GM19397 (cell line): ENCODE measurements around the gene DLG2.

Experiments
- ATAC-seq: cut with Tn5 transposase; IDR thresholded peaks from one replicate; pipeline ENCODE4 v1.9.1; 2021; ENCODE audit warnings: mild to moderate bottlenecking, moderate library complexity; ENCODE audit not compliant: unreplicated experiment

DLG2 gene

GRCh38 chr11:84193706-84194105, 1433.4 kb downstream of the DLG2 start:
- no peak for ATAC-seq

GRCh38 chr11:84188521-84188920, 1438.6 kb downstream of the DLG2 start:
- ATAC-seq = no peak

GRCh38 chr11:84173078-84173477, 1454.1 kb downstream of the DLG2 start:
- no peak for ATAC-seq

DNA sequence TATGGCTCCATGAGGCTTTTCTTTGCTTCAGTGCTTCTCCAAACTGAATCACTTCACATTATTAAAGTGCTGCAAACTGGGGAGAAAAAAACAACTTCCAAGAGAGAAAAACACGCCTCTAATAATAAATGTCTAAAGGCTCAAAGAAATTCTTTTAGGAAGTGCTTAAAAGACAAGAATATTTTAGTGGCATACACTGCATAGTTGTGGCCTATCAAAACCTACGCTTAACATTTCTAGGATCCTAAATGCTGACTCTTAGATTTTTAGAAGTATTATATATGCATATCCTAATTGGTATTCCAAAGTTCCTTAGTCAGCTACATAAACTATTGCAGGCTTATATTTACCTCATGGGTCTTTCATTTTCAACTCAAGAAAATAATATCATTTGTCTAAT, 1462.0 kb downstream of the DLG2 start:
- no peak for ATAC-seq

GRCh38 chr11:84164728-84165127, 1462.4 kb downstream of the DLG2 start:
- no peak for ATAC-seq

DNA sequence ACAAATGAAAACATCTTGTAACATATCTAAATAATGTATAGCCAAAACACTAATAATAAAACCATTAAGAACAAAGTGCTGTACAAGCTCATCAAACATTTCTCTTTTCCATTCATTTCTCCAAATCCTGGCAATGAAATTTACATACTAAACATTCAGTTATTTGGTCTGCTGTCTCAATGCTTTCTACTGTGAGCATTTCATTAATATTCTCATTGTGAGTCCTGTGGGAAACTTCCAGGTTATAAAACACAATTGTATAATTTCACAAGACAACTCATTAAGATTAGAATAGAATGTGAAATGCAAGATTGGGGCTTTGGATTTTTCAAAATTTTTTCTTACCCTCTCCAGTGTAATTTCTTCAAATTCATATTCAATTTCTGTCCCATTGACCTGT, 1464.0 kb downstream of the DLG2 start:
- ATAC-seq = no peak

GRCh38 chr11:84157639-84158038, 1469.5 kb downstream of the DLG2 start:
- ATAC-seq = no peak

GRCh38 chr11:84146826-84147225, 1480.3 kb downstream of the DLG2 start:
- ATAC-seq = no peak

DNA sequence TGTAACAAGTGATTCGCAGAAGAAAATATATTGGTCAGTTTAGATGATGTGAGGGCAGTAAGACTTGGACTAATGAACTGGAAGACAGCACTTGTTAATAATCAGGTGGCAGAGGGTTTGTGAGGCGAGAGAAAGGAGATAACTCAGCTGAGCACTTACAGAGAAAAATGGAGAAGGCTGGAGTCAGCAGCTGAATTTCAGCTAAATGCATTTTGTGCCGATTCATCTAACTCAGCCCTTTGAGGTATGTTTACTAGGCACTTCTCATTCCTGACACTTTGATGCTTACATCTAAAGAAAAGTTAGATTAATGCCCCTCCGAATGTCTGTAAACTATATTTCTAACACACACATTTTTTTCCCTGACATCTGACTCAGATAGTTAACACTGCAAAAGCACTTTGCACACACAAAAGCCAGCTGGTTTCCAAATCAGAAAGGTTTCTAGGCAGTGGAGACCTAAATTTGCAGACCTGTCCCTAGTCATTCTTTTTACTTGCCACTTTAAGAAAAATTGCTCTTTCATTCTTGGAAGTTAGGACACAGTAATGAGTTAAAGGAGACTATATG, 1481.4 kb downstream of the DLG2 start:
- ATAC-seq = no peak

- ATAC-seq = no peak
Observed at GRCh38 chr11:84144531-84144930, 1482.6 kb downstream of the DLG2 start.

DNA sequence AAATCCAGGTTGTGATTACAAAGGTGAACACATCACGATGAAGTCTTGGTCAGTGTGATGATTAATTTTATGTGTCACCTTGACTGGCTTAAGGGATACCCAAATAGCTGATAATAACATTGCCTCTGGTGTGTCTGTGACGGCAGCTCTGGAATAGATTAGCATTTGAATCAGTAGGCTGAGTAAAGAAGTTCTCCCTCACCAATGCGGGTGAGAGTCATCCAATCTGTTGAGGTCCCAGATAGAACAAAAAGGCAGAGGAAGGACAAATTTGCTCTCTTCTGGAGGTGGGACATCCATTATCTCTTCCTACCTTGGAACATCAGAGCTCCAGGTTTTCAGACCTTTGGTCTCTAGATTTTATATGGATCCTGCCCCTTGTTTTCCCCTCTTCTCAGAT, 1484.7 kb downstream of the DLG2 start:
- no peak for ATAC-seq

DNA sequence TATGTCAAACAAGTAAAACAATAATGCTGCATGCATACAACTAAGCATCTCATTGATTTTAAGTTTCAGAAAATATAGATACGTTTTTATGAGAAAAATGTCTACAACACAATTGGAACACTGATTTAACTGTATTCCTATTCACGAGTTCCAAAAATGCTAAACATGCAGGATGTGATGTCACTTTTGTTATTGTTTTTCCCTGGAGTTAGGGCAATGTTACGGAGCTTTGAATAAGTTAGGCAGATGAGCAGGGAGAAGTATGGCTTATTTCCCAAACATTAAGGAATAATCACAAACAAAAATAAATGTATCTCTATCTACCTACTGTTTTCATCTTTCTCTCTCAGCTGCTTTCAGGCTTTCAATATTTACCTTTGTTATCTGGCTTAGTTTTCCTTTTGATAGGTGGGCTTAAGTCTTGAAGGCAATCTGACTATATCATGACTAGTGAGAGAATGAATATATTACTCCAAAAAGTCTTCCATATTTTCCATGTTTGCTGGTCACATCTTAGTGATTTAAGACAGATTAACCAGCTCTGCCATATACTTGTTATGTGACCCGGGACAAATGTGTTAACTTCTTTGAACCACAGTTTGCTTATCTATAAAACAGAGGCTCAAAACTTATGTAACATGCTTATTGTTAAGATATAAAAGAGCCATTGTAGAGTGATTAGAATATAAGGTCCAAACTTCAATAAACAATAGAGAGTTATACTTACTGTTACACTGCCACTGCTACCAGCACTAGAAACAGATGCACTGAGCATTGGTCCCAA, 1486.6 kb downstream of the DLG2 start:
- ATAC-seq = no peak

GRCh38 chr11:84137960-84138359, 1489.2 kb downstream of the DLG2 start:
- ATAC-seq = no peak

- ATAC-seq = no peak
Observed at GRCh38 chr11:84137505-84137904, 1489.6 kb downstream of the DLG2 start.

DNA sequence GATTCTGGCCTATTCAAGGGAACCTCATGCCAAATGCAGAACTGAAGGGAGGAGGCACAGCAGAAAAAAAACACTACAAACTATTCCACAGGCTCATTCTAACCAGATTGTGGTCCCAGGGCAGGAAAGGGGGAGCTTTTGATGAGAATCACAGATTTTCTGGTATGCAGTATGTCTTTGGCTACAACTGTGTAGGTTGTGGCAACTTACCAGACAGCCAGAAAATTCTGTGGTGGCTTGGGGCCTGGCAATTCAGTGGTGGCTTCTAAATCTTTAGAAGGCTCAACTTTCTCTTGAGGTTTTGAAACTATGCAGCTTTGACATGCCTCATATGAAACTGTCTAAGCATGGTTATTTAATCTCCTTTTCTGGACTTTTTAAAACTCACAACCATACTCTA, 1490.2 kb downstream of the DLG2 start:
- ATAC-seq = no peak

DNA sequence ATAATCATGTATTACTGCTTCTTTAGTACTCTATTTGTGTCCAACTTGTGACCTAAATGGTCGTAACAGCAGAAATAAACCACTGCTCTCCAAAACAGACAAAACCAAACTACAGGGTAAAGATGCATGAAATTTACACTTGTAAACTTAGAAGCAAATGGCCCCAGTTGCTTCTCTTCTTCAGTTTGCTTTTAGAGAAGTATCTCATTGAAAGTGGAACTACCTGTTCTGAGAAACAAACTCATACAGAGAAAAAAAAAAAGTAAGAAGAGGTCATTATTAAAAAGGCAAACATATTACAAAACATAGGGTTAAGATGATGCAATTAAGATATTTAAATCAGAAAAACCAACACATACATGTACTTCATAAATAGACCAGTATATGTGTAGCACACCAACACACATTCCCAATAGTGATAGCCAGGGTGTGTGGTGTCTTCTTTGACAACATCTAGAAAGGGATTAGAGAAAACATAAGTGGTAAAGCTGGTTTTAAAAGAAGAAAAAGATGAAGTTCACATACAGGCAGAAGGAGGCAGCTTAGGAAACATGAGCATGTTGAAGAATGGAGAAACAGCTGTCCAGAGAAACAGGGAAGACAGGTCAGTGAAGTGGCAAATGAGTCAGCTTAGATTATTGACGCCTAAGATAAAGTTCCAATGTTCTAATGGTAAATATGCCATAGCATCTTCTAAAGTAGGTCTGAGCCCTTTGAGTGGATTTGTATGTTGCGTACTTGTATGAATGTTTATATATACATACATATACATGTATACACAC, 1496.3 kb downstream of the DLG2 start:
- no peak for ATAC-seq

- no peak for ATAC-seq
Observed at GRCh38 chr11:84129961-84130576, 1497.1 kb downstream of the DLG2 start.

GRCh38 chr11:84128840-84129239, 1498.3 kb downstream of the DLG2 start:
- no peak for ATAC-seq

DNA sequence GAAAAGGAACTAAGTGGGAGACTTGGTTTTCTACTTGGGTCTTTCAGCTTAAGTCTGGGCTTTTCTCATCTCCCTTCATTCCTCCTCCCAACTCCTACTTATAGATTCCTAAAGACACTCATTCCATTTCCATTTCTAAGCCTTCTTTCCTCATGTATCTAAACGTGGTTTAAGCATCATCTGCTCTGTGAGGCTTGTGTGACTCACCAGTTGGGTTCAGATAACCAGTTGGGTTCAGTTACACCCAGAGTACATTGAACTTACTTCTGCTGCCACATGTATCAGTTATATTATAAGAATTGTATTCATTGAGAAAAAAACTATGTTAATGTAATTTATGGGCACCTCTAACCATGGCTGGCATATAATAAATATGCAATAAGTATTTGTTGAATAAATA, 1509.8 kb downstream of the DLG2 start:
- ATAC-seq = no peak

GRCh38 chr11:84106541-84106940, 1520.6 kb downstream of the DLG2 start:
- ATAC-seq = no peak

- ATAC-seq = no peak
Observed at GRCh38 chr11:84105148-84105547, 1522.0 kb downstream of the DLG2 start.

- ATAC-seq = no peak
Observed at GRCh38 chr11:84103096-84103495, 1524.0 kb downstream of the DLG2 start.
